ENCODE data around the gene ZNF771.
"Not testable (repeated sequence)": the region's sequence is repeated elsewhere in the genome, so short reads cannot be mapped to it uniquely, and the experiment has no call there.

Gene ZNF771

GRCh38 chr16:30438835-30439234, 31.4 kb downstream of the ZNF771 start:
- DNase-seq, result no peak

DNA sequence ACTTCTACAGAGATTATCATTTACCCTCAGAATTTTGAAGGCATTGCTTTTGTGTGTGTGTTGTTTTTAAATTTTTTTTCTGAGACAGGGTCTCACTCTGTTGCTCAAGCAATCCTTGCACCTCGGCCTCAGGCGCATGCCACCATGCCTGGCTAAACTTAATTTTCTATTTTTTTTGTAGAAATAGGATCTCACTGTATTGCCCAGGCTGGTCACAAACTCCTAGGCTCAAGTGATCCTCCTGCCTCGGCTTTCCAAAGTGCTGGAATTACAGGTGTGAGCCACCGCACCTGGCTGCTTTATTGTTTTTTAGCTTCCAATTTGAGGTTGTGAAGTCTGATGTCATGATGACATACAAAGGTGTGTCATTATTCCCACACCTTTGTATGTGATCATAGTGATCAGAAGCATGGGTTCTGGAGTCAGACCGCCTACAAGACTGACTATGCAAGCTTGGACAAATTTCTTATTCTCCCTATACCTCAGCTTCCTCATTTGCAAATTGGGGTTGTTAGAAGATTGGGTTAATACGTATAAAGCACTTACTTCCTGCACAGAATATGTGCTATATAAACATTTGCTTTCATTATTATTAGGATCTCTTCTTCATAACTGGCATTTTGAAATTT, 32.4 kb downstream of the ZNF771 start:
- DNase-seq, result no peak

GRCh38 chr16:30443631-30444030, 36.2 kb downstream of the ZNF771 start:
- no peak for DNase-seq

- DNase-seq, result no peak
Observed at GRCh38 chr16:30444231-30445148, 37.1 kb downstream of the ZNF771 start.

GRCh38 chr16:30445149-30445407, 37.7 kb downstream of the ZNF771 start:
- DNase-seq, result no peak

GRCh38 chr16:30445408-30446202, 38.2 kb downstream of the ZNF771 start, which contains the start of gene SEPHS2:
Gene SEPHS2 (minus strand): TSS chr16:30445874. CDS start chr16:30445727, 147 bp downstream.
- DNase-seq, result peak; percentile 94

DNA sequence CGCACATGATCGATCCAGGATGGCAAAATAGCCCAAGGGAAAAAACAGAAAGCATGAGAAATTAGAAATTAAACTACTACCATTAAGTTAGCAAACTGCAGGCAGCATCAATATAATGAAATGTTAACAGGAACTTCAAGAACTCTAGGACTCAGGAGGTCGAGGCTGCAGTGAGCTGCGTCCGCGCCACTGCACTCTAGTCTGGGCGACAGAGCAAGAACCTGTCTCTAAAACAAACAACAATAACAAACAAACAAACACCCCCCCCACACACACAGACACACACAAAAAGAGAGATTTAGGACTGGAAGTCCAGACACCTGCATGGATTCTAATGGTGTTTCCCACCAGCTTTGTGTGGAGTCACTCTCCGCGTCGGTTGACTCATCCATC, 38.8 kb downstream of the ZNF771 start:
- no peak for DNase-seq

DNA sequence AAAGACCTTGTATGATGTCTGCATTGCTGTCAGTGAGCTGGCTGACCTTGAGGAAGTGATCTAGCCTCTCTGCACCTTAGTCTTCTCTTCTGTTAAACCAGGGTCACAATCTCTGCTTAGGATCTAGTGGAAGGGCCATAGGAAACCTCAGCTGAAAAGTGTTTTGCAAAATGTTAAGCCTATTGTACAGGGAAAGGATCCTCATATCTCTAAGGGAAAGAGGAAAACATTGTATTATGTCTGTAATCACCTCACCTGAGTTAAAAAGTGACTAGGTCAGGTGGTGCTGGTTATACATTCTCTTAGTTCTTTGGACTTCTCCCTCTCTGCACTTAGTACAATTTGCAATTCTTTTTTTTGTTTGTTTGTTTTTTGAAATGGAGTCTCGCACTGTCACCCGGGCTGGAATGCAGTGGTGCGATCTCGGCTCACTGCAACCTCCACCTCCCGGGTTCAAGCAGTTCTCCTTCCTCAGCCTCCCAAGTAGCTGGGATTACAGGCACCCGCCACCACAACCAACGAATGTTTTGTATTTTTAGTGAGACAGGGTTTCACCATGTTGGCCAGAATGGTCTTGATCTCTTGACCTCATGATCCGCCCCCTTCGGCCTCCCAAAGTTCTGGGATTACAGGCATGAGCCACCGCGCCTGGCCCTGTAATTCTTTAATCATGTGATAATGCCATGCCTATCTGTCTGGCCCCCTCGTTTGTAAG, 40.3 kb downstream of the ZNF771 start:
- DNase-seq, result no peak

DNA sequence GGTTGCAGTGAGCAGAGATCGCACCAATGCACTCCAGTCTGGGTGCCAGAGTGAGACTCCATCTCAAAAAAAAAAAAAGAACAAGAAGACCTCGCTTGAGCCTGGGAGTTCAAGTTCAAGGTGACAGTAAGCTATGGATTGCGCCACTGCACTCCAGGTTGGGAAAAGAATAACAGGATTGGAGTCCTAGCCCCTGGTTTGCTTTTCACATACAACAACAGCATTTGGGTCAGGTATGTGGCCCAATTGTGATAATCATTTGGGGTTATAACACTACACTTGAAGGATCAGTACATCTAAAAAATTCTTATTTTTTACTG, 41.7 kb downstream of the ZNF771 start:
- no peak for DNase-seq

GRCh38 chr16:30452709-30453580, 45.5 kb downstream of the ZNF771 start:
- DNase-seq, result not testable (repeated sequence)

DNA sequence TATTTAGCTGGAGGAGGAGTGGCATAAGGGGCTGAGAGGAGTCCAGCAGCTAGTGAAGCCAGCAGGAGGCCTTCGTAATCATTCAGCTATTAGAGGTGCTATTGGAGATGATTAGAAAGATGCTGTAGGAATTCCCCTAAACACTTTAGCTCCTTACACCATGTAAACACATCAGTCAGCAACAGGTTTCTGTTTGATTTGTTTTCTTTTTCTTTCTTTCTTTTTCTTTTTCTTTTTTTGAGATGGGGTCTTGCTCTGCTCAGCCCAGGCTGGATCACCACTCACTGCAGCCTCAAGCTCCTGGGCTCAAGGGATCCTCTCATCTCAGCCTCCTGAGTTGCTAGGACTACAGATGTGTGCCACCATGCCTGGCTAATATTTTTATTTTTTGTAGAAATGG, 48.9 kb downstream of the ZNF771 start:
- no peak for DNase-seq

GRCh38 chr16:30457256-30457655, 49.9 kb downstream of the ZNF771 start:
- DNase-seq, result no peak

GRCh38 chr16:30457743-30458560, 50.5 kb downstream of the ZNF771 start:
- DNase-seq, result no peak

- DNase-seq, result peak; percentile 80
Observed at GRCh38 chr16:30458561-30459394, 51.4 kb downstream of the ZNF771 start.

GRCh38 chr16:30459456-30459855, 52.0 kb downstream of the ZNF771 start:
- no peak for DNase-seq

- DNase-seq, result not testable (repeated sequence)
Observed at GRCh38 chr16:30461426-30461825, 54.0 kb downstream of the ZNF771 start.

GRCh38 chr16:30464078-30464477, 56.7 kb downstream of the ZNF771 start:
- DNase-seq, result no peak
